ENCODE data around the gene SIGLEC6. TPM values are rescaled to one million over a fixed set of nuclear protein-coding genes. Genes with fewer than 3 reads are reported as not detected.
"Not testable (repeated sequence)": the region's sequence is repeated elsewhere in the genome, so short reads cannot be mapped to it uniquely, and the experiment has no call there.

SIGLEC6 gene
- polyA plus RNA-seq, 1 experiment: not detected

DNA sequence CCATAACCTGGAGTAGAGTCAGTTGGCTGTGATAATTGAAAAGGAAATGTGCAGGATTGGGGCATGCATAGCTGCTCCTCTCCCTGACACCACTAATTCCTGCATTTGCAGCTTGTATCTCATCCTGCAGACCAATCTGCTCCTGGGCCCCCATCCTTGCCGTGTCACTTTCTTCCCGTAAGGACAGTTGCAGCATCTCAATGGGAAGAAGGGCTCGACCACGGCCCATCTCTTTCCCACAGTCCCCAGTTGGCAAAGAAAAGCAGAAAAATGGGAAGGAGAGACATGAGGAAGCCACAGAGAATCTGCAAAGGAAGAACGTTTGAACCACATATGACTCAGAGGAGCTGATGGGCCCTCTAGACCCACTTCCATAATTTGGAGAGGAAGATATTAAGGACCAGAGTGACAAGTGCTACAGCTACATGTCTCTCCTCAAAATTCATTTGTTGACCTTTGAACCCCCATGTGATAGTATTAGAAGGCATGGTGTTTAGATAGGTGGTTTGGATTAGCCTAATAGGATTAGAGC is 28.1 kb downstream of the SIGLEC6 start:
- Histone ChIP-seq H3K9me3 (ENCODE audit: control insufficient read depth, insufficient read depth, low read length) (peaks cover 19% of the 10 kb centered on the region), H3K4me3 (ENCODE audit: low read depth, low read length) (no peak overlapping the region), H3K27me3 (ENCODE audit: control insufficient read depth, insufficient read depth, low read length) (no peaks in the 10 kb centered on the region), H3K27ac (ENCODE audit: low read depth, low read length) (no peak overlapping the region)
- TF ChIP-seq, protein P1, sequence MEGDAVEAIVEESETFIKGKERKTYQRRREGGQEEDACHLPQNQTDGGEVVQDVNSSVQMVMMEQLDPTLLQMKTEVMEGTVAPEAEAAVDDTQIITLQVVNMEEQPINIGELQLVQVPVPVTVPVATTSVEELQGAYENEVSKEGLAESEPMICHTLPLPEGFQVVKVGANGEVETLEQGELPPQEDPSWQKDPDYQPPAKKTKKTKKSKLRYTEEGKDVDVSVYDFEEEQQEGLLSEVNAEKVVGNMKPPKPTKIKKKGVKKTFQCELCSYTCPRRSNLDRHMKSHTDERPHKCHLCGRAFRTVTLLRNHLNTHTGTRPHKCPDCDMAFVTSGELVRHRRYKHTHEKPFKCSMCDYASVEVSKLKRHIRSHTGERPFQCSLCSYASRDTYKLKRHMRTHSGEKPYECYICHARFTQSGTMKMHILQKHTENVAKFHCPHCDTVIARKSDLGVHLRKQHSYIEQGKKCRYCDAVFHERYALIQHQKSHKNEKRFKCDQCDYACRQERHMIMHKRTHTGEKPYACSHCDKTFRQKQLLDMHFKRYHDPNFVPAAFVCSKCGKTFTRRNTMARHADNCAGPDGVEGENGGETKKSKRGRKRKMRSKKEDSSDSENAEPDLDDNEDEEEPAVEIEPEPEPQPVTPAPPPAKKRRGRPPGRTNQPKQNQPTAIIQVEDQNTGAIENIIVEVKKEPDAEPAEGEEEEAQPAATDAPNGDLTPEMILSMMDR (IDR thresholded peaks at IDR 0.05; ENCODE audit: low read depth, low read length): no peak
- no peak for DNase-seq (ENCODE audit: low read depth, low spot score)
- ChIA-PET POLR2A (no interaction called here), CTCF (interaction anchor here (2.3 kb wide), 1 partner anchor 11 kb away, joined by 12 read pairs; no protein-coding TSS in a partner anchor)

DNA sequence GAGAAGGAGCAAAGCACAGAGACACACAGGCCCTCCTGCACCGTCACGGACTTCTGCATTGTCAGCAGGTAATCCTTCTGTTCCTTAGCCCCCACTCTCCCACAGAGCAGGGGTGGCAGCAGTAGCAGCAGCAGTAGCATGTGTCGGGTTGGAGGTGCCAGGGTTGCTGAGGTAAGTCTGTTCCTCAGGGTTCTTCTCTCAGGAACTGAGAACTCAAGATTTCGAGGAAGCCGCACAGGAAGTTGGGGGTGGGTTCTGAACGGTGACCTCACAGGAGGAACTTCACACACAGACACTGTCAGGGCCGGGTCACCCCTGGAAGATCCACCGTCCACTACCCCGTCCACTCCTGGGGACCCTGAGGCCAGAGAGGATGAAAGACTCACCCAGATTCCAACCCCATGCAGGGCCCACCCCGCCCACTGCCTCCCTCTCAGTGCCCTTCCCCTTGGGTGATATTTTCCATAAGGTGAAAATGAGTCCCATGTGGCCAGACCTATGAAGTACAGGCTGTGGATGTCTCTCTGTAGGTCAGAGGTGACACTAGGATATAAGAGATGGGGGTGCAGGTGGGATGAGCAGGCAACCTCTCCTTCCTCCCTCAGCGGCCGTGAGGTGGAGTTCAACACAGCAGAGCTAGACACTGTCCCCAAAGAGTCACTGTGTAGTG is 29.7 kb downstream of the SIGLEC6 start, which contains the start of gene SIGLEC12:
Gene SIGLEC12, minus strand, starts transcription at position 207 of the 670 bp plus-strand sequence. Its CDS starts 67 bp downstream, at position 140.
- CTCF ChIA-PET: no interaction called here
- DNase-seq (ENCODE audit: low read depth, low spot score): no peak
- Histone ChIP-seq H3K27me3 (ENCODE audit: control insufficient read depth, insufficient read depth, low read length) (no peaks in the 10 kb centered on the region), H3K27ac (ENCODE audit: low read depth, low read length) (no peak within 1 kb of the TSS), H3K9me3 (ENCODE audit: control insufficient read depth, insufficient read depth, low read length) (peaks cover 24% of the 10 kb centered on the region), H3K4me3 (ENCODE audit: low read depth, low read length) (no peak within 1 kb of the TSS)
- POLR2A ChIA-PET: no interaction called here
- TF ChIP-seq, protein P1 (IDR thresholded peaks at IDR 0.05; ENCODE audit: low read depth, low read length): no peak

DNA sequence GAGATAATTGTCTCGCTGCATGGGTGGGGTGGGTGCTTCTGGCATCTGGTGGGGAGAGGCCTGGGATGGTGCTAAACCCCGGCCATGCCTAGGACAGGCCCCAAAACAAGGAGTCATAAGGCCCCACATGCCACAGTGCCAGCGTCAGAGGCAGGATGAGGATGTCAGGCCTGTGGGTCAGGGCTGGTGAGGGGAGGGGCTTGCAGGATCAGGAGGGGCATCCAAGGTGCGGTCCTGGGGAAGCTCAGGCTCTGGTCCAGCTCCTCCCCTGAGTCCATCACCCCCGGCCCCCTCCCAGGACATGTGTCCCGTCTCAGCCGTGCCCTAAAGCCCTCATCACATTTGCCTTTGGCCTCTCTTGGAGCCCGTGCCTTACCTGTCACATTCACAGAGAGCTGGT is 30.5 kb downstream of the SIGLEC6 start:
- H3K27me3 ChIP-seq (ENCODE audit: control insufficient read depth, insufficient read depth, low read length); DNase-seq (ENCODE audit: low read depth, low spot score); H3K27ac ChIP-seq (ENCODE audit: low read depth, low read length); H3K4me3 ChIP-seq (ENCODE audit: low read depth, low read length); POLR2A ChIA-PET; CTCF ChIA-PET: not testable (repeated sequence)
- peaks cover 24% of the 10 kb centered on the region for H3K9me3 ChIP-seq (ENCODE audit: control insufficient read depth, insufficient read depth, low read length)

DNA sequence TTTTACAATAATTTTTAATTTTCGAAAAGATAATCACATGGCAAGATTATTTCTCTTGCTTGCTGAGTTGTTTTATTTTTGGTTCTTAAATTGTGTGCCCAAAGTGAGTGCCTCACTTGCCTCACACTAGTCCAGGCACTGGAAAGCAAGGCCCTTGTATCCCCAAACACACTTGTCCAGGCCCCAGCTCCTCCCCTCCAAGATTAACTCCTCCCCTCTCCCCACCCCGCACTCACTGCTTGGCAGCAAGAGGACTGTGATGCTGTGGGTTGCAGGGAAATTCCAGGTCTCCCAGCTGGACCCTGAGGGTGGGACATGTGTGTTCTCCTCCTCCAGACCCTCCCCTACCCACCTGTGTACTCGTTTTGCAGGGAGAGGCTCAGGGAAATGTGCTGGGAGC is 33.8 kb downstream of the SIGLEC6 start:
- ChIA-PET POLR2A (no interaction called here), CTCF (no interaction called here)
- H3K4me3 ChIP-seq (ENCODE audit: low read depth, low read length): no peak overlapping the region
- no peak for DNase-seq (ENCODE audit: low read depth, low spot score)
- H3K27ac ChIP-seq (ENCODE audit: low read depth, low read length): no peak overlapping the region
- peaks cover 24% of the 10 kb centered on the region for H3K9me3 ChIP-seq (ENCODE audit: control insufficient read depth, insufficient read depth, low read length)
- TF ChIP-seq, protein P1 (IDR thresholded peaks at IDR 0.05; ENCODE audit: low read depth, low read length): no peak
- no peaks in the 10 kb centered on the region for H3K27me3 ChIP-seq (ENCODE audit: control insufficient read depth, insufficient read depth, low read length)

DNA sequence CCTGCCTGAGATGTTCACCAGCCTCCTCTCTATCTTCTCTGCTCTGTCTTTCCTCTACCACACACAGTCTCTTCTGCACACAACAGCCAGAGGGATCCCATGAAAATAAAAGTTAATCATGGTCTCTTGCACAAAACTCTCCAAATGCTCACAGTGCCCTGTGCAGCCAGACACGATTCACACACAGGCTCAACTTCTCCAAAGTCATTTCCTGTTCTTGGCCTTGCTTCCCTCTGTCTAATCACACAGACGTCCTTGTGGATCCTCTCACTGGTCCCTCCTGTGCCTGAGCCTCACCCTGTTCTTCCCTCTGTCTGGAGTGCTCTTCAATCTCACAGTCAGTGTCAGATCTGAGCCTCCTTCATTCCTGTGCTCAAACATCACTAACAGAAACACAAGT is 37.7 kb downstream of the SIGLEC6 start:
- ChIA-PET CTCF (no interaction called here), POLR2A (no interaction called here)
- Histone ChIP-seq H3K4me3 (ENCODE audit: low read depth, low read length) (no peak overlapping the region), H3K27ac (ENCODE audit: low read depth, low read length) (no peak overlapping the region), H3K9me3 (ENCODE audit: control insufficient read depth, insufficient read depth, low read length) (peaks cover 13% of the 10 kb centered on the region), H3K27me3 (ENCODE audit: control insufficient read depth, insufficient read depth, low read length) (no peaks in the 10 kb centered on the region)
- DNase-seq (ENCODE audit: low read depth, low spot score): no peak
- TF ChIP-seq, protein P1 (IDR thresholded peaks at IDR 0.05; ENCODE audit: low read depth, low read length): no peak

All from AG04450 (cell line).